B cell (primary cell): Measurements from ENCODE around the gene TRAPPC2B. TPM values are rescaled to one million over a fixed set of nuclear protein-coding genes. Genes with fewer than 3 reads are reported as not detected.
A peak's percentile ranks its signal among the peaks of the same experiment; 100 is the strongest.

Experiments
- ATAC-seq: fragments of 200-7000 bp; cut with Tn5 transposase; one replicate; pipeline ENCODE4 v1.10.0; 2021; ENCODE audit warnings: low read depth, mild to moderate bottlenecking, moderate number of reproducible peaks, moderate library complexity
- CTCF ChIA-PET: fragments of 350-600 bp; sonication (Branson Sonifier 250); formaldehyde crosslinking; loops from one replicate; lab custom pipeline; 2021; ENCODE audit warnings: antibody characterized with exemption, inconsistent platforms; lab: Charles Lee
- POLR2A ChIA-PET: fragments of 350-600 bp; sonication (Branson Sonifier 250); formaldehyde crosslinking; loops from one replicate; lab custom pipeline; 2021; ENCODE audit warnings: antibody characterized with exemption; lab: Charles Lee
- DNase-seq: peaks from one replicate; pipeline ENCODE4 v3.0.0; 2013
- H2AFZ ChIP-seq: 2 replicates; pipeline ENCODE4 v1.6.1; 2012; ENCODE audit warnings: mild to moderate bottlenecking, low read depth, low read length; ENCODE audit not compliant: insufficient read depth, poor library complexity, severe bottlenecking
- H3K27ac ChIP-seq, 2 donors: 1 replicate in 1 of 2; 2 replicates in 1 of 2; pipeline ENCODE4 v1.5.1; 2012 to 2013; ENCODE audit warnings: low read length in 2 of 2, mild to moderate bottlenecking in 2 of 2, moderate library complexity in 1 of 2
- H3K27me3 ChIP-seq, 4 experiments: fragments of 200-600 bp in 1 of 4; sonication (generic) in 1 of 4; replicated peaks in 1 of 4; 1 replicate in 2 of 4; 2 replicates in 2 of 4; pipeline versions ENCODE4 v1.6.1 to v1.7.0; 2013 to 2016; ENCODE audit warnings: low read length in 3 of 4, mild to moderate bottlenecking in 2 of 4, mixed read lengths in 1 of 4, moderate library complexity in 1 of 4; ENCODE audit not compliant: insufficient read depth in 4 of 4, control insufficient read depth in 3 of 4; ENCODE audit errors: control extremely low read depth in 1 of 4
- H3K36me3 ChIP-seq, 2 experiments: replicated peaks in 1 of 2; 1 replicate in 1 of 2; 2 replicates in 1 of 2; pipeline versions ENCODE4 v1.6.1 to v1.7.1; 2013; ENCODE audit warnings: low read length in 1 of 2; ENCODE audit not compliant: insufficient read depth in 2 of 2, control insufficient read depth in 1 of 2; ENCODE audit errors: control extremely low read depth in 1 of 2, extremely low read depth in 1 of 2
- H3K4me1 ChIP-seq, 2 donors: fragments of 200-600 bp in 1 of 2; sonication (generic) in 1 of 2; 1 replicate in 1 of 2; 2 replicates in 1 of 2; pipeline versions ENCODE4 v1.5.1 to v1.6.1; 2013 to 2017; ENCODE audit warnings: low read length in 2 of 2; ENCODE audit not compliant: control insufficient read depth in 2 of 2, insufficient read depth in 2 of 2
- H3K4me2 ChIP-seq: replicated peaks from 2 replicates; pipeline ENCODE3; 2012; ENCODE audit warnings: mild to moderate bottlenecking, low read depth, low read length; ENCODE audit not compliant: poor library complexity, severe bottlenecking
- H3K4me3 ChIP-seq, 5 experiments: fragments of 200-600 bp in 1 of 5; sonication (generic) in 1 of 5; 1 replicate in 3 of 5; 2 replicates in 2 of 5; pipeline versions ENCODE4 v1.5.1 to v1.7.0; 2011 to 2016; ENCODE audit warnings: low read length in 4 of 5, mild to moderate bottlenecking in 4 of 5, low read depth in 2 of 5, control low read depth in 1 of 5, moderate library complexity in 1 of 5; ENCODE audit not compliant: insufficient read depth in 1 of 5; ENCODE audit errors: control extremely low read depth in 1 of 5, extremely low read depth in 1 of 5
- H3K79me2 ChIP-seq: fragments of 200-600 bp; sonication (generic); one replicate; pipeline ENCODE4 v1.6.0; 2016; ENCODE audit warnings: low read length; ENCODE audit not compliant: control insufficient read depth, insufficient read depth
- H3K9ac ChIP-seq: fragments of 200-600 bp; sonication (generic); 2 replicates; pipeline ENCODE4 v1.6.1; 2017; ENCODE audit warnings: mild to moderate bottlenecking, low read length, moderate library complexity
- H3K9me3 ChIP-seq, 3 donors: one replicate each; pipeline versions ENCODE4 v1.6.1 to v1.7.1; 2013; ENCODE audit warnings: low read length in 2 of 3; ENCODE audit not compliant: control insufficient read depth in 2 of 3, insufficient read depth in 1 of 3; ENCODE audit errors: control extremely low read depth in 1 of 3
- H4K20me1 ChIP-seq: 2 replicates; pipeline ENCODE4 v1.6.0; 2012; ENCODE audit warnings: mild to moderate bottlenecking, low read length; ENCODE audit not compliant: insufficient read depth, control insufficient read depth, poor library complexity, severe bottlenecking
- H3K27ac Mint-ChIP-seq: one replicate; pipeline ENCODE4 v1.8.0; 2021; ENCODE audit warnings: mixed read lengths
- H3K27me3 Mint-ChIP-seq: one replicate; pipeline ENCODE4 v1.8.0; 2021; ENCODE audit warnings: mixed read lengths
- H3K4me1 Mint-ChIP-seq: one replicate; pipeline ENCODE4 v1.8.0; 2021; ENCODE audit warnings: mixed read lengths
- H3K4me3 Mint-ChIP-seq: one replicate; pipeline ENCODE4 v1.8.0; 2021; ENCODE audit warnings: mixed read lengths
- H3K9me3 Mint-ChIP-seq: one replicate; pipeline ENCODE4 v1.8.0; 2022; ENCODE audit warnings: mixed read lengths; ENCODE audit not compliant: insufficient read depth
- EZH2 ChIP-seq: IDR thresholded peaks from 2 replicates; pipeline ENCODE4 v1.6.1; 2012; ENCODE audit warnings: borderline replicate concordance, low read depth, mild to moderate bottlenecking, moderate library complexity, low read length; ENCODE audit not compliant: insufficient read depth, poor library complexity, severe bottlenecking
- WGBS: methylation state at CpG from one replicate; pipeline ENCODE4 v1.1.5; 2013; ENCODE audit warnings: missing lambda C conversion rate; ENCODE audit not compliant: insufficient coverage; 5-methylcytosine and 5-hydroxymethylcytosine counted together
- intact Hi-C: fragments of 100-400 bp; cut with micrococcal nuclease; formaldehyde crosslinking; loops from one replicate; pipeline ENCODE4 v1.10.0; 2022
- polyA plus RNA-seq: library from polyadenylated mRNA; depleted of rRNA; stranded (reverse); fragments of >200 nt; gene quantifications from 2 replicates; pipeline ENCODE4 v1.2.3, GENCODE V29; 2012
- total RNA-seq, 2 donors: library from RNA; stranded (reverse); fragments of 120-200 nt in 1 of 2; gene quantifications; 1 replicate in 1 of 2; 2 replicates in 1 of 2; pipeline versions ENCODE4 v1.2.3 to v1.2.4, GENCODE V29; 2013 to 2022
- TF ChIP-seq, protein P1 (sequence below): fragments of 200-600 bp; IDR thresholded peaks from one replicate; pipeline ENCODE4 v1.8.0; 2022; ENCODE audit warnings: antibody characterized with exemption, mild to moderate bottlenecking

The TRAPPC2B gene
- total and polyA plus RNA-seq, 2 donors (not counting 1 experiment from before 2014, with no cell fraction given) = 9.6 to 29.2 TPM

DNA sequence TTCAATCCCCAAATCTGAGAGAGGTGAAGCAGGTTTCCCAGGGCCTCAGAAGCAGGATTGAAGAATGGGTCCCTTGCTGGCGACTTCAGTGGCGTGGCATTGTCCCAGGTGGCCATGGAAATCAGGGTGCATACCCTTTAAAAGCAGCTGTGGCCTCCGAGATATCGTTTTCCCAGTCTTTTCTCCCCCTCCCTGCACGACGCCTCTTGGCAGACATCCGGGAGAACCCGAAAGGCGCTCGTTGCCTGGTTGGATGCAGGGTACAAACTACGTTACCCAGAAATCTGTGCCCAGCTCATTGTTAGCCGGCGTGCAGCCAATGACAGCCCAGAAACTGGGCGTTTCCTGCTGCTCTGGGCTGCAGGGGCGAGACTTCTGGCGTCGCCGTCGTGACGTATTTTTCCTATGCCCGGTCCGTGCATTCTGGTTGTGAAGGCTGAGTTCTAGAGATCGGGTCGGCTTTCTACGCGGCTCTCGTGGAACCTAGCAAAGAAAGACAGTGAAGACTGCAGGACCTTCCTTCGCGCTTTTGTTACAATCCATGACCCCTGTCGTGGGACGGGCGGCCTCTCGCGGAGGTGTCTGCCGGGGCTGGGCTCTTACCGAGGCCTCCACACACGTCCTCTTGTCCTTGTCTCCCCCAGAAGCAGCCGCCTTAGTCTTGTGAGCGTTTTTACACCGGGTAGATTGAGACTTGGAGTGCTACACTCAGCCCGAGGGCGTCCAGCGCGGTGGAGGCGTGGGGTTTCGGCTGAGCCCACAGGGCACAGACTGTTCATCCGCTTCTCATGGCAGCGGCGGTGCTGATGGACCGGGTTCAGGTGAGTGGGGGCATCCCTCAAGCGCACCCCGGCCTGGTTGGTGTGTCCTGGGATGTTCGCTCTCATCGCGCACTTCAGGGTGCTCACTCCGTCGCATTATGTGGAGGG is 12.2 kb upstream of the TRAPPC2B start, which contains the start of gene ZNF304:
TSS of gene ZNF304 (plus strand) at position 395 of the 929 bp plus-strand sequence. CDS start at position 789, 394 bp downstream.
- peaks cover 0 to 20% (median 0%) of the 10 kb centered on the region in 3 donors for H3K9me3 ChIP-seq
- H3K27ac ChIP-seq = peak within 1 kb of the TSS; percentile 50 to 86
- ATAC-seq (peak; percentile 100), DNase-seq (peak; percentile 90)
- Mint-ChIP-seq H3K27ac (peak within 1 kb of the TSS; percentile 90), H3K27me3 (peaks cover 4% of the 10 kb centered on the region), H3K4me1 (peaks cover 31% of the 10 kb centered on the region), H3K9me3 (peaks cover 5% of the 10 kb centered on the region), H3K4me3 (peak within 1 kb of the TSS; percentile 97)
- peaks cover 27% of the 10 kb centered on the region for H3K79me2 ChIP-seq
- H3K4me1 ChIP-seq = peaks cover 15 to 19% of the 10 kb centered on the region in 2 donors
- H3K4me2 ChIP-seq = peak within 1 kb of the TSS; percentile 93
- WGBS = 4% methylated on average over 57 of the region's 57 CpGs
- H3K27me3 ChIP-seq = no peaks in the 10 kb centered on the region
- POLR2A ChIA-PET = interaction anchor here (1.0 kb wide), 1 partner anchor 12 kb away, joined by 5 read pairs; the partner anchor contains the start of genes TRAPPC2B and ZNF547
- CTCF ChIA-PET = no interaction called here
- intact Hi-C loops = loop anchor here (1.0 kb wide), 5 partner anchors 12 to 111 kb away; partner anchors contain the start of genes TRAPPC2B, ZNF17, ZNF460 and ZNF543
- peak within 1 kb of the TSS; percentile 66 to 97 (median 87) for H3K4me3 ChIP-seq
- TF ChIP-seq, protein P1, sequence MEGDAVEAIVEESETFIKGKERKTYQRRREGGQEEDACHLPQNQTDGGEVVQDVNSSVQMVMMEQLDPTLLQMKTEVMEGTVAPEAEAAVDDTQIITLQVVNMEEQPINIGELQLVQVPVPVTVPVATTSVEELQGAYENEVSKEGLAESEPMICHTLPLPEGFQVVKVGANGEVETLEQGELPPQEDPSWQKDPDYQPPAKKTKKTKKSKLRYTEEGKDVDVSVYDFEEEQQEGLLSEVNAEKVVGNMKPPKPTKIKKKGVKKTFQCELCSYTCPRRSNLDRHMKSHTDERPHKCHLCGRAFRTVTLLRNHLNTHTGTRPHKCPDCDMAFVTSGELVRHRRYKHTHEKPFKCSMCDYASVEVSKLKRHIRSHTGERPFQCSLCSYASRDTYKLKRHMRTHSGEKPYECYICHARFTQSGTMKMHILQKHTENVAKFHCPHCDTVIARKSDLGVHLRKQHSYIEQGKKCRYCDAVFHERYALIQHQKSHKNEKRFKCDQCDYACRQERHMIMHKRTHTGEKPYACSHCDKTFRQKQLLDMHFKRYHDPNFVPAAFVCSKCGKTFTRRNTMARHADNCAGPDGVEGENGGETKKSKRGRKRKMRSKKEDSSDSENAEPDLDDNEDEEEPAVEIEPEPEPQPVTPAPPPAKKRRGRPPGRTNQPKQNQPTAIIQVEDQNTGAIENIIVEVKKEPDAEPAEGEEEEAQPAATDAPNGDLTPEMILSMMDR = no peak
- H3K9ac ChIP-seq = peak within 1 kb of the TSS; percentile 88
- H2AFZ ChIP-seq = peak within 1 kb of the TSS; percentile 89
- H3K36me3 ChIP-seq = peaks cover 18 to 24% of the 10 kb centered on the region in 2 experiments
- no peaks in the 10 kb centered on the region for H4K20me1 ChIP-seq

GRCh38 chr19:57351867-57352266 is 11.5 kb upstream of the TRAPPC2B start:
- Histone ChIP-seq H3K27me3 (no peaks in the 10 kb centered on the region), H3K27ac (peak overlapping the region; percentile 50 to 86), H3K4me2 (peak overlapping the region; percentile 93), H2AFZ (peak overlapping the region; percentile 89), H3K9ac (peak overlapping the region; percentile 88), H4K20me1 (no peaks in the 10 kb centered on the region), H3K4me3 (peak overlapping the region; percentile 66 to 97 (median 87)), H3K9me3 (peaks cover 0 to 23% (median 0%) of the 10 kb centered on the region in 3 donors), H3K79me2 (peaks cover 27% of the 10 kb centered on the region), H3K4me1 (peaks cover 15 to 19% of the 10 kb centered on the region in 2 donors), H3K36me3 (peaks cover 21 to 31% of the 10 kb centered on the region in 2 experiments)
- H3K4me1 Mint-ChIP-seq = peaks cover 31% of the 10 kb centered on the region
- peaks cover 5% of the 10 kb centered on the region for H3K9me3 Mint-ChIP-seq
- peak overlapping the region; percentile 90 for H3K27ac Mint-ChIP-seq
- no peak for ATAC-seq
- H3K27me3 Mint-ChIP-seq = peaks cover 4% of the 10 kb centered on the region
- TF ChIP-seq EZH2 = no peak
- TF ChIP-seq, protein P1 = no peak
- peak; percentile 25 for DNase-seq
- H3K4me3 Mint-ChIP-seq = peak overlapping the region; percentile 97
- intact Hi-C loops = loop anchor here (1.0 kb wide), 5 partner anchors 11 to 112 kb away; partner anchors contain the start of genes TRAPPC2B, ZNF17, ZNF460 and ZNF543
- WGBS = 29% methylated on average over 7 of the region's 7 CpGs
- ChIA-PET CTCF (no interaction called here), POLR2A (no interaction called here)
